Transverse colon (tissue), 4 donors: ENCODE data around the gene AOC1. TPM values are rescaled to one million over a fixed set of nuclear protein-coding genes. Genes with fewer than 3 reads are reported as not detected.

Experiments
- DNase-seq: peaks from one replicate; pipeline ENCODE4 v3.0.0-alpha.2; 2019
- H3K27ac ChIP-seq, 4 donors: fragments of 200-600 bp; sonication (generic); 2 replicates each; pipeline ENCODE4 v1.5.1; 2016 to 2018; ENCODE audit warnings: inconsistent platforms in 4 of 4
- H3K27me3 ChIP-seq: fragments of 200-600 bp; sonication (generic); 2 replicates; pipeline ENCODE4 v1.5.1; 2017; ENCODE audit warnings: inconsistent platforms
- H3K36me3 ChIP-seq, 4 donors: fragments of 200-600 bp; sonication (generic); 2 replicates each; pipeline ENCODE4 v1.5.1; 2017 to 2019; ENCODE audit warnings: inconsistent platforms in 4 of 4
- H3K4me1 ChIP-seq, 4 donors: fragments of 200-600 bp; sonication (generic); 2 replicates each; pipeline ENCODE4 v1.5.1; 2017 to 2020; ENCODE audit warnings: inconsistent platforms in 4 of 4
- H3K4me3 ChIP-seq, 4 donors: fragments of 200-600 bp; sonication (generic); 1 replicate in 1 of 4; 2 replicates in 3 of 4; pipeline versions ENCODE4 v1.5.1 to v1.6.1; 2017 to 2019; ENCODE audit warnings: inconsistent platforms in 4 of 4
- H3K9me3 ChIP-seq, 2 donors: fragments of 200-600 bp; sonication (generic); 2 replicates each; pipeline ENCODE4 v1.5.1; 2017 to 2019; ENCODE audit warnings: inconsistent platforms in 2 of 2
- CTCF ChIP-seq, 5 experiments: fragments of 200-600 bp in 3 of 5; fragments of 450-650 bp in 2 of 5; sonication (generic) in 3 of 5; IDR thresholded peaks; 1 replicate in 2 of 5; 2 replicates in 3 of 5; pipeline ENCODE4 v1.5.1; 2016 to 2017; ENCODE audit warnings: antibody characterized with exemption in 5 of 5, inconsistent platforms in 3 of 5, mild to moderate bottlenecking in 2 of 5, moderate library complexity in 1 of 5
- EP300 ChIP-seq: sonication (generic); formaldehyde crosslinking; IDR thresholded peaks from one replicate; pipeline ENCODE4 v1.6.1; 2017; ENCODE audit warnings: antibody characterized with exemption, low read depth
- POLR2A ChIP-seq: fragments of 450-650 bp; IDR thresholded peaks from one replicate; pipeline ENCODE4 v1.6.1; 2016; ENCODE audit warnings: antibody characterized with exemption, mild to moderate bottlenecking, moderate library complexity
- POLR2AphosphoS5 ChIP-seq, 3 donors: sonication (generic); formaldehyde crosslinking; IDR thresholded peaks; one replicate each; pipeline ENCODE4 v1.6.1; 2016; ENCODE audit warnings: antibody characterized with exemption in 3 of 3
- WGBS, 2 donors: methylation state at CpG; one replicate each; pipeline ENCODE4 v1.1.5; 2018; ENCODE audit warnings: low coverage in 1 of 2; 5-methylcytosine and 5-hydroxymethylcytosine counted together
- in situ Hi-C, 4 donors: fragments of 200-750 bp; cut with MboI; loops; one replicate each; pipeline versions ENCODE4 v1.15.0 to v1.15.1; 2017; ENCODE audit warnings: low sequenced_read_pairs in 3 of 4, low pct_ligation_motif_present in 1 of 4, low pct_unique_long_range_greater_than_20kb in 1 of 4
- intact Hi-C: fragments of 100-400 bp; cut with DNase I; formaldehyde crosslinking; loops from one replicate; pipeline ENCODE4 v1.15.1; 2023; ENCODE audit warnings: low total_unique reads
- total RNA-seq, 4 donors: library from RNA; depleted of rRNA; stranded (reverse); fragments of >200 nt; gene quantifications; one replicate each; pipeline ENCODE4 v1.1.0, GENCODE V29; 2016

Gene AOC1
- total RNA-seq, 4 donors from 2014 or later, result 143 to 687 (median 427) TPM

GRCh38 chr7:150866932-150867564 is 14.7 kb downstream of the AOC1 start:
- TF ChIP-seq EP300 (no peak), POLR2AphosphoS5 (IDR thresholded peaks at IDR 0.05) (no peak), POLR2A (no peak), CTCF (IDR thresholded peaks at IDR 0.05) (no peak)
- no peaks in the 10 kb centered on the region for H3K27me3 ChIP-seq
- no peak for DNase-seq
- no peaks in the 10 kb centered on the region for H3K36me3 ChIP-seq
- intact Hi-C loops, result no loop called here
- WGBS, 2 donors, result 74 to 90% methylated on average over 2 to 4 of the region's 4 CpGs
- H3K27ac ChIP-seq, result no peak overlapping the region
- no peaks in the 10 kb centered on the region for H3K9me3 ChIP-seq
- H3K4me1 ChIP-seq, result no peaks in the 10 kb centered on the region
- no peak overlapping the region for H3K4me3 ChIP-seq
- in situ Hi-C loops, result no loop called here

- no peak for TF ChIP-seq POLR2A
- no peak for TF ChIP-seq POLR2AphosphoS5 (IDR thresholded peaks at IDR 0.05)
- TF ChIP-seq CTCF (IDR thresholded peaks at IDR 0.05), result no peak
- no peak for TF ChIP-seq EP300
- H3K27me3 ChIP-seq, result no peaks in the 10 kb centered on the region
- in situ Hi-C loops, result no loop called here
These were observed 15.3 kb downstream of the AOC1 start for GRCh38 chr7:150867605-150868004.

GRCh38 chr7:150869467-150869866 is 17.1 kb downstream of the AOC1 start:
- intact Hi-C loops (no loop called here), in situ Hi-C loops (no loop called here)
- Histone ChIP-seq H3K36me3 (no peaks in the 10 kb centered on the region), H3K9me3 (no peaks in the 10 kb centered on the region), H3K4me3 (no peak overlapping the region), H3K27ac (no peak overlapping the region), H3K4me1 (no peaks in the 10 kb centered on the region), H3K27me3 (no peaks in the 10 kb centered on the region)
- DNase-seq, result no peak
- WGBS, 2 donors, result 83 to 91% methylated on average over 1 to 2 of the region's 2 CpGs
- no peak for TF ChIP-seq POLR2AphosphoS5 (IDR thresholded peaks at IDR 0.05)
- TF ChIP-seq EP300, result no peak
- no peak for TF ChIP-seq POLR2A
- no peak for TF ChIP-seq CTCF (IDR thresholded peaks at IDR 0.05)

More at GRCh38 chr7:150867605-150868004, 15.3 kb downstream of the AOC1 start:
- no peaks in the 10 kb centered on the region for H3K9me3 ChIP-seq
- H3K4me1 ChIP-seq, result no peaks in the 10 kb centered on the region
- intact Hi-C loops, result no loop called here
- 87 to 93% methylated on average over 3 to 7 of the region's 7 CpGs for WGBS, 2 donors
- no peak for DNase-seq
- no peak overlapping the region for H3K4me3 ChIP-seq
- H3K36me3 ChIP-seq, result no peaks in the 10 kb centered on the region
- no peak overlapping the region for H3K27ac ChIP-seq

GRCh38 chr7:150871601-150872000 is 19.3 kb downstream of the AOC1 start:
- Histone ChIP-seq H3K4me3 (no peak overlapping the region), H3K27ac (no peak overlapping the region), H3K27me3 (no peaks in the 10 kb centered on the region), H3K4me1 (peaks cover 0 to 8% (median 2%) of the 10 kb centered on the region in 4 donors), H3K9me3 (no peaks in the 10 kb centered on the region), H3K36me3 (no peaks in the 10 kb centered on the region)
- in situ Hi-C loops, result loop anchor here in 1 of 4 donors (10.0 kb wide), 1 partner anchor 97 kb away; no protein-coding TSS in a partner anchor
- no peak for TF ChIP-seq EP300
- TF ChIP-seq CTCF (IDR thresholded peaks at IDR 0.05), result no peak
- no peak for TF ChIP-seq POLR2AphosphoS5 (IDR thresholded peaks at IDR 0.05)
- no peak for TF ChIP-seq POLR2A
- no peak for DNase-seq
- intact Hi-C loops, result loop anchor here (10.0 kb wide), 1 partner anchor 87 kb away; no protein-coding TSS in a partner anchor
